Epithelial cell of esophagus (primary cell): ENCODE results near the gene ATP2C1.

ENCODE experiments used
- DNase-seq: peaks from one replicate; pipeline ENCODE4 v3.0.0; 2010; ENCODE audit warnings: low read depth
- H3K4me3 ChIP-seq: 2 replicates; pipeline ENCODE4 v1.5.1; 2011; ENCODE audit warnings: mild to moderate bottlenecking, low read length, control low read depth
- TF ChIP-seq, protein P1 (sequence below): IDR thresholded peaks from 2 replicates; pipeline ENCODE4 v1.5.1; 2011; ENCODE audit warnings: low read depth, mild to moderate bottlenecking, low read length, control low read depth, inconsistent platforms; ENCODE audit not compliant: insufficient read depth; ENCODE audit errors: missing control alignments

The ATP2C1 gene

DNA sequence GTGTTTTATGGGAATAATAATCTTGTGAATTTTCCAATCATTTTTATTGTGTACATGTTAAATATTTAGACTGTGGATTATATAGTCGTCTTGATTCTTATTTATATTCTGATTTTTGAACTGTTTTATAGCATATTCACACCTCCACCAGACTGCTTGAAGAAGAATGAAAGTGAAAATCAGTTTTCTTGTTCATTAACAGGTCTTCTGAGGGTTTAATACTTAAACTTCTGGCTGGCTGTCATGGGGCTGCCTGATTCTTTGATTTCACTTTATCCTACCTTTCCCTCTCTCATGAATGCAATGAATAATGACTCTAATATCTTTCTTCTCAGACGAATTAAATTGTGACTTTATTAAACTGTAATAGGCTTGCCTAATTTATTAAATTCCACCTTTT, 56.2 kb downstream of the ATP2C1 start:
- TF ChIP-seq, protein P1, sequence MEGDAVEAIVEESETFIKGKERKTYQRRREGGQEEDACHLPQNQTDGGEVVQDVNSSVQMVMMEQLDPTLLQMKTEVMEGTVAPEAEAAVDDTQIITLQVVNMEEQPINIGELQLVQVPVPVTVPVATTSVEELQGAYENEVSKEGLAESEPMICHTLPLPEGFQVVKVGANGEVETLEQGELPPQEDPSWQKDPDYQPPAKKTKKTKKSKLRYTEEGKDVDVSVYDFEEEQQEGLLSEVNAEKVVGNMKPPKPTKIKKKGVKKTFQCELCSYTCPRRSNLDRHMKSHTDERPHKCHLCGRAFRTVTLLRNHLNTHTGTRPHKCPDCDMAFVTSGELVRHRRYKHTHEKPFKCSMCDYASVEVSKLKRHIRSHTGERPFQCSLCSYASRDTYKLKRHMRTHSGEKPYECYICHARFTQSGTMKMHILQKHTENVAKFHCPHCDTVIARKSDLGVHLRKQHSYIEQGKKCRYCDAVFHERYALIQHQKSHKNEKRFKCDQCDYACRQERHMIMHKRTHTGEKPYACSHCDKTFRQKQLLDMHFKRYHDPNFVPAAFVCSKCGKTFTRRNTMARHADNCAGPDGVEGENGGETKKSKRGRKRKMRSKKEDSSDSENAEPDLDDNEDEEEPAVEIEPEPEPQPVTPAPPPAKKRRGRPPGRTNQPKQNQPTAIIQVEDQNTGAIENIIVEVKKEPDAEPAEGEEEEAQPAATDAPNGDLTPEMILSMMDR: no peak
- H3K4me3 ChIP-seq: no peak overlapping the region
- DNase-seq: no peak

DNA sequence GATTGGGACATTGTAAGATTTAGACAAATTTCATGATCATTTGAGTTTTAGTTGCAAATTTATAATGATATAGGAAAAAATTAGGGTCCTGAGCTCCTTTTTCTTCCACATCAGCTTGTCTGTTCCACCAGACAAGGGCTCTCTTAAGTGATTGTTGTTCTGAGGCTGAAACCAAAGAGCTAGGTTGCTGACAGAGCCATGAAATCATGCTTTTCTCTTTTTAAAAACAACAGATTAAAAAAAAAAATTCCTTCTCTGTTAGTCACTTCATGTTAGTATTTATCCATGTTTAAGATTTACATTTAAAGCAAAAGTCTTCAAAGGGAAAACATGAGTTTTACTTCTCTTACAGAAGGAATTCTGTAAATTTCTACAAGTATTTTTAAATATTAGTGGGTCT, 56.8 kb downstream of the ATP2C1 start:
- DNase-seq: no peak
- TF ChIP-seq, protein P1: no peak
- no peak overlapping the region for H3K4me3 ChIP-seq

DNA sequence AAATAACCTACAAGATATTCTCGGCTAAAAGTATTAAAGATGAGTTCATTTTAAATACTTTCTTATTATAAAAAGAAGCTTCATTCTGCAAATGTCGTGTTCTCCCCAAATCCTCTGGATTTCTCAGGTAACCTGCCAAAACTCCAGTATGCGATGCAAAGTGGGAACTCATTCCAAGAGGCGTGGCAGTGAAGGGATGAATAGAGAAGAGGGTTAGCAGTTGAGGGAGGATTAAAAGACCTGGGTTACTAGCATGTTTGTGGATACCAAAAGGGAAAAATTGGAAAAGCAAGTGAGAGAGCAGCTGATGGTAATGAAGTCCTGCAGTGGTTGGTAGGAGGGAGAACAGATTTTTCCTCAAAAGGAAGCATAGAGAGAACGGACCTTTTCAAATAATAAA, 61.6 kb downstream of the ATP2C1 start:
- H3K4me3 ChIP-seq: no peak overlapping the region
- DNase-seq: no peak
- TF ChIP-seq, protein P1: no peak

DNA sequence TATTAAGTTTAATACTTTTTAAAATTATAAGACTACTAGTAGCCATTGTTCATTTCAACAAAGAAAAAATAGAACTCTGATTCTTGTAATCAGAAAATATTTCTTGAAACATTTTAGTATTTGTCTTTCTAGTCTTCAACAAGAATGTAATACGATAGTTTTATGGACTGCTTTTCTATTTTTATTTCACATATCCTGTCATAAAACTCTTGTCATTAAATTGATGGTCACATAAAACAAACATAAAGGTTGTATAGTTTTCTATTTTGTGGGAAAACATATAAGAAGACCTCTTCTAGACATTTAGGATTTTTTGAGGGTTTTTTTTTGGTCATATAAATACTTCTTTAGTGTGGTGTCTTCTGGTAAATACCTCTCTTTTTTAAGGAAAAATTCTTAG, 62.4 kb downstream of the ATP2C1 start:
- no peak for DNase-seq
- no peak overlapping the region for H3K4me3 ChIP-seq
- TF ChIP-seq, protein P1: no peak

DNA sequence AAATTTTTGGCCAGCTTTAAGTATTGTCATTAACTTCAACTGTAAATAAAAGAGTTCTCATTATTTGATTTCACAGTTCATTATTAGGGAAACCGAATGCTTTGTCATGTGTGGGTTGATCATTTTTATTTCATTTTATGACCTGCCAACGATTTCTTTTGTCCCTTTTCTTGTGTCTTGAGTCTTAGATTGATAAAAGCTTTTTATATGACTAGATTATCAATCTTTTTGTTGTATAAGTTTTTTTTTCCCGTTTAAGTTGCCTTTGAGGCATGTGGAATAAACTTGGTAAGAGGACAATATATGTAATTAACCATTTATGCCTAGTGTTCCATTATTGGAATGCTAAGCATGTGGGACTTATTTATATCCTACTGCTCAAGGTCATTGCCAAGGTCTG, 62.8 kb downstream of the ATP2C1 start:
- no peak overlapping the region for H3K4me3 ChIP-seq
- TF ChIP-seq, protein P1: no peak
- DNase-seq: no peak

DNA sequence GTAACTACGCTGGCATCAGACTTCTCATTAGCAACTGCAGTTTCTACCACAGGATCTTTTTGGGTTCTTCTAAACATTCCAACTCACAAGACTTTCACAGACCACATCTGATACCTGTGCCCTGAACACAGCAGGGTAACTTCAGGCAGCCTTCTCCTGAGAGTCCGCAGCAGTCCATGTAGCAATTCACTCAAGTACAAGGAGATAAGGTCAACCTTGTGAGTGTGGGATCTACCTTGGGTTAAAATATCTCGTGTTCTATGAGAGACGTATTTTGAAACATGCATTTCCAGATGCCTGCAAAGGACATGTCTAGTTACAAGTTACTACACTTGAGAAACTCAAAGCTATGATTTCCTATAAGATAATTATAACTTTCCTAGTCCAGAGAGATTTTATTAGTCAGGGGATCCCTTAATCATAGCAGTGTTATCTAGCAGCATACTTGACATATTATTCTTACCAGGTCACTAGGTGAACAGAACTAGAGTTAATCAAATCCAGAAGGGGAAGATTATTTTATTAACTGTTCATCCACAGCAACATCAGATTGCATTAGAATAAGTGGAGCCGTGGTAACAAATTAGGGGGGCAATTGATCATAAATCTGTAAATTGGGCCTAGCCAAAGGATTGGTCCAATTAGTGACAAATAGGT, 66.4 kb downstream of the ATP2C1 start:
- DNase-seq: no peak
- TF ChIP-seq, protein P1: no peak

DNA sequence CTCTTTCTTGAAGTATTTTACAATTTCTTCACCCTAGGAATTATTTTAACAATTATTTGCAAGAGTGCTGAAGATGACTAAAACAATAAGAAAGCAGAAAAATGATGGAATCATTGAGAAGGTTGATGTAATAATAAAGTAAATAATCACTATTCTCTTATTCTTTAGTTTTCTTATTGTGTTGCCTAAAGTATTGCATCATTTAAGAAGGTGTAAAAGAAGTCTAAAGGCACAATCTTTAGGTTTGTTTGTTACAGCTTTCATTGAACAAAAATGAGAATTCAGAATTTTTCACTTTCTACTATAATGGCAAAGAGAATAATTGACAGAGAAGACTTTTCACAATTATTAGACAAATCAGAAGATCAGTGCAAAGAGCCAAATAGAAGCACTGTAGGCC, 67.6 kb downstream of the ATP2C1 start:
- no peak for DNase-seq
- H3K4me3 ChIP-seq: no peak overlapping the region
- TF ChIP-seq, protein P1: no peak

More for the DNA sequence above, 66.4 kb downstream of the ATP2C1 start:
- H3K4me3 ChIP-seq: no peak overlapping the region
